HG03045 (cell line): ENCODE data around the gene PBX1.
"Not testable (repeated sequence)": the region's sequence is repeated elsewhere in the genome, so short reads cannot be mapped to it uniquely, and the experiment has no call there.

Experiments used
- ATAC-seq: cut with Tn5 transposase; IDR thresholded peaks from one replicate; pipeline ENCODE4 v1.9.1; 2021; ENCODE audit warnings: mild to moderate bottlenecking, moderate library complexity; ENCODE audit not compliant: unreplicated experiment

Gene PBX1

GRCh38 chr1:164589408-164589807, 30.4 kb downstream of the PBX1 start:
- ATAC-seq, result no peak

GRCh38 chr1:164589961-164590507, 31.1 kb downstream of the PBX1 start:
- no peak for ATAC-seq

- no peak for ATAC-seq
These were observed 31.6 kb downstream of the PBX1 start for GRCh38 chr1:164590592-164590991.

- no peak for ATAC-seq
These were observed 32.9 kb downstream of the PBX1 start for GRCh38 chr1:164591858-164592257.

- no peak for ATAC-seq
These were observed 33.6 kb downstream of the PBX1 start for GRCh38 chr1:164592634-164593033.

GRCh38 chr1:164595212-164595611, 36.2 kb downstream of the PBX1 start:
- no peak for ATAC-seq

- no peak for ATAC-seq
These were observed 37.2 kb downstream of the PBX1 start for GRCh38 chr1:164596172-164596571.

GRCh38 chr1:164598719-164599118, 39.7 kb downstream of the PBX1 start:
- ATAC-seq, result no peak

GRCh38 chr1:164599272-164599671, 40.3 kb downstream of the PBX1 start:
- no peak for ATAC-seq

- ATAC-seq, result no peak
These were observed 42.6 kb downstream of the PBX1 start for GRCh38 chr1:164601399-164602100.

- ATAC-seq, result no peak
These were observed 43.1 kb downstream of the PBX1 start for GRCh38 chr1:164602101-164602422.

GRCh38 chr1:164602480-164603093, 43.6 kb downstream of the PBX1 start:
- no peak for ATAC-seq

- ATAC-seq, result not testable (repeated sequence)
These were observed 44.8 kb downstream of the PBX1 start for GRCh38 chr1:164603805-164604204.

GRCh38 chr1:164604541-164604940, 45.6 kb downstream of the PBX1 start:
- no peak for ATAC-seq

- ATAC-seq, result no peak
These were observed 46.5 kb downstream of the PBX1 start for GRCh38 chr1:164605254-164606091.

- no peak for ATAC-seq
These were observed 48.4 kb downstream of the PBX1 start for GRCh38 chr1:164607351-164607750.

- ATAC-seq, result no peak
These were observed 49.7 kb downstream of the PBX1 start for GRCh38 chr1:164608651-164609057.

GRCh38 chr1:164609089-164609488, 50.1 kb downstream of the PBX1 start:
- no peak for ATAC-seq

GRCh38 chr1:164610538-164611222, 51.7 kb downstream of the PBX1 start:
- ATAC-seq, result no peak

- no peak for ATAC-seq
These were observed 53.0 kb downstream of the PBX1 start for GRCh38 chr1:164611754-164612642.
